SK-N-SH (cell line): ENCODE measurements around the gene SIT1. TPM values are rescaled to one million over a fixed set of nuclear protein-coding genes. Genes with fewer than 3 reads are reported as not detected.
"Not testable (repeated sequence)": the region's sequence is repeated elsewhere in the genome, so short reads cannot be mapped to it uniquely, and the experiment has no call there.

Source experiments
- CTCF ChIA-PET: fragments of 300-600, 350-600 bp; formaldehyde crosslinking; extraction: SDS; loops from one replicate; lab custom pipeline; 2021; lab: Yijun Ruan, JAX
- POLR2A ChIA-PET: fragments of 350-600 bp; sonication (Branson Sonifier 250); formaldehyde crosslinking; extraction: SDS; loops from one replicate; lab custom pipeline; 2020; ENCODE audit warnings: antibody characterized with exemption, inconsistent platforms; lab: Yijun Ruan, JAX
- DNase-seq: peaks from one replicate; pipeline ENCODE4 v3.0.0; 2012
- H2AFZ ChIP-seq: fragments of 200-600 bp; sonication (generic); 2 replicates; pipeline ENCODE4 v1.8.1; 2016; ENCODE audit warnings: antibody characterized with exemption, mild to moderate bottlenecking, low read depth
- H3F3A ChIP-seq: fragments of 200-600 bp; sonication (generic); replicated peaks from 2 replicates; pipeline ENCODE3; 2016; ENCODE audit warnings: antibody characterized with exemption, mild to moderate bottlenecking; ENCODE audit not compliant: insufficient read depth
- H3K27ac ChIP-seq, 2 experiments: fragments of 200-500 bp in 1 of 2; fragments of 200-600 bp in 1 of 2; sonication (Bioruptor generic) in 1 of 2; sonication (generic), shearing (Covaris generic) in 1 of 2; 2 replicates each; pipeline versions ENCODE4 v1.5.1 to v1.6.1; 2014 to 2016; ENCODE audit warnings: low read depth in 2 of 2, inconsistent platforms in 1 of 2, low read length in 1 of 2, mild to moderate bottlenecking in 1 of 2, mixed read lengths in 1 of 2
- H3K27me3 ChIP-seq: fragments of 200-600 bp; sonication (generic), shearing (Covaris generic); 2 replicates; pipeline ENCODE4 v1.6.1; 2016; ENCODE audit warnings: mixed run types; ENCODE audit not compliant: insufficient read depth
- H3K36me3 ChIP-seq, 2 experiments: fragments of 200-500 bp in 1 of 2; fragments of 200-600 bp in 1 of 2; sonication (Bioruptor generic) in 1 of 2; sonication (generic) in 1 of 2; replicated peaks in 1 of 2; 2 replicates each; pipeline versions ENCODE3 to v1.5.1; 2014 to 2016; ENCODE audit warnings: low read length in 1 of 2, mild to moderate bottlenecking in 1 of 2; ENCODE audit not compliant: insufficient read depth in 2 of 2, control insufficient read depth in 1 of 2
- H3K4me1 ChIP-seq, 2 experiments: fragments of 200-500 bp in 1 of 2; fragments of 200-600 bp in 1 of 2; sonication (Bioruptor generic) in 1 of 2; sonication (generic), shearing (Covaris generic) in 1 of 2; 2 replicates each; pipeline versions ENCODE4 v1.5.1 to v1.6.1; 2014 to 2016; ENCODE audit warnings: low read depth in 1 of 2, low read length in 1 of 2, mixed run types in 1 of 2; ENCODE audit not compliant: insufficient read depth in 2 of 2, control insufficient read depth in 1 of 2
- H3K4me2 ChIP-seq: fragments of 200-600 bp; sonication (generic), shearing (Covaris generic); 2 replicates; pipeline ENCODE4 v1.6.1; 2017; ENCODE audit warnings: mixed run types
- H3K4me3 ChIP-seq, 2 experiments: fragments of 200-500 bp in 1 of 2; fragments of 200-600 bp in 1 of 2; sonication (Bioruptor generic) in 1 of 2; sonication (generic), shearing (Covaris generic) in 1 of 2; 2 replicates each; pipeline versions ENCODE4 v1.5.1 to v1.8.1; 2014 to 2016; ENCODE audit warnings: low read depth in 2 of 2, inconsistent platforms in 1 of 2, low read length in 1 of 2, mild to moderate bottlenecking in 1 of 2, mixed read lengths in 1 of 2, moderate library complexity in 1 of 2
- H3K79me2 ChIP-seq: fragments of 200-600 bp; sonication (generic); 2 replicates; pipeline ENCODE4 v1.8.1; 2017; ENCODE audit warnings: mild to moderate bottlenecking; ENCODE audit not compliant: insufficient read depth
- H3K9ac ChIP-seq: fragments of 200-600 bp; sonication (generic); 2 replicates; pipeline ENCODE4 v1.6.1; 2017; ENCODE audit warnings: mixed run types
- H3K9me2 ChIP-seq: fragments of 200-600 bp; sonication (generic); 2 replicates; pipeline ENCODE4 v1.6.1; 2017; ENCODE audit warnings: mixed run types
- H3K9me3 ChIP-seq: fragments of 200-600 bp; sonication (generic); 2 replicates; pipeline ENCODE4 v1.6.1; 2017; ENCODE audit warnings: mixed run types, mild to moderate bottlenecking, moderate library complexity
- H4K20me1 ChIP-seq: fragments of 200-600 bp; sonication (generic); 2 replicates; pipeline ENCODE4 v1.6.1; 2017; ENCODE audit warnings: mild to moderate bottlenecking, mixed run types; ENCODE audit not compliant: insufficient read depth
- CTCF ChIP-seq: fragments of 200-600 bp; sonication (generic); IDR thresholded peaks from 2 replicates; pipeline ENCODE4 v1.6.1; 2017; ENCODE audit warnings: antibody characterized with exemption, mild to moderate bottlenecking, moderate library complexity
- NRF1 ChIP-seq: IDR thresholded peaks from 2 replicates; pipeline ENCODE4 v1.6.1; 2012; ENCODE audit warnings: low read depth, mild to moderate bottlenecking, low read length
- RAD21 ChIP-seq: IDR thresholded peaks from 2 replicates; pipeline ENCODE4 v1.6.1; 2012; ENCODE audit warnings: mild to moderate bottlenecking, low read length
- RCOR1 ChIP-seq: fragments of 150-350 bp; IDR thresholded peaks from 2 replicates; pipeline ENCODE4 v1.6.1; 2017; ENCODE audit warnings: antibody characterized with exemption, low read length
- REST ChIP-seq: IDR thresholded peaks from 2 replicates; pipeline ENCODE4 v1.6.1; 2012; ENCODE audit warnings: mild to moderate bottlenecking, low read depth, low read length, moderate library complexity
- WGBS: methylation state at CpG from one replicate; pipeline ENCODE4 v1.1.6; 2017; ENCODE audit warnings: low lambda C conversion rate; 5-methylcytosine and 5-hydroxymethylcytosine counted together
- polyA plus RNA-seq, 3 experiments: library from polyadenylated mRNA; depleted of rRNA; stranded (reverse); fragments of >200 nt; gene quantifications; 2 replicates each; pipeline ENCODE4 v1.2.3, GENCODE V29; 2012

Gene SIT1
- polyA plus RNA-seq, 1 of the 3 experiments (the other 2 are of a cell fraction): not detected

GRCh38 chr9:35612066-35612465 lies 38.7 kb downstream of the SIT1 start:
- H3K4me1 ChIP-seq, H3K27ac ChIP-seq, H3K79me2 ChIP-seq, H3K9me3 ChIP-seq, H3F3A ChIP-seq, POLR2A ChIA-PET, H3K9me2 ChIP-seq, H3K27me3 ChIP-seq, H2AFZ ChIP-seq, H3K4me3 ChIP-seq, DNase-seq, H4K20me1 ChIP-seq, H3K4me2 ChIP-seq, H3K9ac ChIP-seq: not testable (repeated sequence)
- H3K36me3 ChIP-seq: peaks cover 7 to 23% of the 10 kb centered on the region in 2 experiments
- CTCF ChIA-PET: interaction anchor here (0.7 to 4.1 kb wide), 14 partner anchors 8 to 382 kb away, joined by 3 to 32 read pairs (median 7); partner anchors contain the start of genes CCDC107 and RMRP
- 76% methylated on average over 4 of the region's 4 CpGs for WGBS

GRCh38 chr9:35611230-35611797 lies 39.4 kb downstream of the SIT1 start:
- peaks cover 7 to 23% of the 10 kb centered on the region in 2 experiments for H3K36me3 ChIP-seq
- peaks cover 7 to 10% of the 10 kb centered on the region in 2 experiments; a peak in 1 of 4 replicates for H3K4me1 ChIP-seq
- H3K9ac ChIP-seq: no peak overlapping the region
- H3K9me2 ChIP-seq: no peaks in the 10 kb centered on the region
- POLR2A ChIA-PET: interaction anchor here (0.7 kb wide), 2 partner anchors 9 to 426 kb away, joined by 3 to 5 read pairs; no protein-coding TSS in a partner anchor
- no peak overlapping the region for H3K4me2 ChIP-seq
- TF ChIP-seq REST (no peak), RAD21 (0 out of 2 replicates have a peak, but pooled peaks have one; percentile 17), CTCF (peak; percentile 72), RCOR1 (0 out of 2 replicates have a peak, but pooled peaks have one; percentile 18), NRF1 (no peak)
- TF ChIP-seq, all 33 proteins: peak for 3
- CTCF ChIA-PET: interaction anchor here (0.5 to 4.1 kb wide), 21 partner anchors 9 to 202 kb away, joined by 3 to 32 read pairs (median 5); partner anchors contain the start of genes CCDC107, CREB3 and RMRP
- WGBS: 26% methylated on average over 8 of the region's 8 CpGs
- H2AFZ ChIP-seq: no peak overlapping the region
- peaks cover 8% of the 10 kb centered on the region for H4K20me1 ChIP-seq
- no peak overlapping the region for H3K27ac ChIP-seq
- H3K79me2 ChIP-seq: peaks cover 15% of the 10 kb centered on the region
- 0 out of 2 replicates have a peak, but pooled peaks cover under 1% of the 10 kb centered on the region for H3K27me3 ChIP-seq
- H3K4me3 ChIP-seq: no peak overlapping the region
- no peaks in the 10 kb centered on the region for H3F3A ChIP-seq
- DNase-seq: peak; percentile 77
- no peaks in the 10 kb centered on the region for H3K9me3 ChIP-seq
